ENCODE measurements around the gene PLXNC1.

PLXNC1 gene

GRCh38 chr12:94114166-94114565 is 34.2 kb upstream of the PLXNC1 start (continued):
- TF ChIP-seq ZBTB11 (tag by site-specific recombination; conservative IDR thresholded peaks at IDR 0.05; ENCODE audit: low read depth) (no peak), ZNF211 (tag by site-specific recombination; IDR thresholded peaks at IDR 0.05; ENCODE audit: low read depth) (no peak)

- POLR2A ChIA-PET = no interaction called here
- CTCF ChIA-PET = no interaction called here
- H3K36me3 ChIP-seq (ENCODE audit: control insufficient read depth in 2 of 2, insufficient read depth in 1 of 2, low read length in 2 of 2) = no peaks in the 10 kb centered on the region
Observed at GRCh38 chr12:94116191-94116590, 32.2 kb upstream of the PLXNC1 start.

GRCh38 chr12:94121886-94122285 is 26.5 kb upstream of the PLXNC1 start:
- TF ChIP-seq ZNF157 (tag by site-specific recombination; IDR thresholded peaks at IDR 0.05) = no peak
- Histone ChIP-seq H3K4me3 (ENCODE audit: low read depth, low read length) (no peak overlapping the region), H3K9me3 (ENCODE audit: control insufficient read depth, insufficient read depth, low read depth, low read length) (no peaks in the 10 kb centered on the region), H3K36me3 (ENCODE audit: control insufficient read depth in 2 of 2, insufficient read depth in 1 of 2, low read length in 2 of 2) (no peaks in the 10 kb centered on the region), H3K4me1 (ENCODE audit: control insufficient read depth, insufficient read depth, low read length) (no peaks in the 10 kb centered on the region), H3K27ac (ENCODE audit: extremely low read depth, low read depth, low read length) (no peak overlapping the region)
- ChIA-PET CTCF (interaction anchor here (1.2 kb wide), 1 partner anchor 11 kb away, joined by 4 read pairs; no protein-coding TSS in a partner anchor), POLR2A (no interaction called here)

More at GRCh38 chr12:94116191-94116590, 32.2 kb upstream of the PLXNC1 start:
- no peak for TF ChIP-seq HOXD13 (CRISPR knock-in tag; IDR thresholded peaks at IDR 0.05; ENCODE audit: borderline replicate concordance)
- TF ChIP-seq ZNF621 (tag by site-specific recombination; IDR thresholded peaks at IDR 0.05) = no peak
- no peak for TF ChIP-seq OSR2 (tag by site-specific recombination; IDR thresholded peaks at IDR 0.05)
- no peak for TF ChIP-seq ZNF48 (tag by site-specific recombination; IDR thresholded peaks at IDR 0.05)
- TF ChIP-seq ZNF114 (tag by site-specific recombination; IDR thresholded peaks at IDR 0.05) = no peak
- no peak for TF ChIP-seq ZNF248 (tag by site-specific recombination; IDR thresholded peaks at IDR 0.05)
- Histone ChIP-seq H3K4me1 (ENCODE audit: control insufficient read depth, insufficient read depth, low read length) (no peaks in the 10 kb centered on the region), H3K9me3 (ENCODE audit: control insufficient read depth, insufficient read depth, low read depth, low read length) (no peaks in the 10 kb centered on the region), H3K27ac (ENCODE audit: extremely low read depth, low read depth, low read length) (no peak overlapping the region), H3K4me3 (ENCODE audit: low read depth, low read length) (no peak overlapping the region)

GRCh38 chr12:94122591-94122990 is 25.8 kb upstream of the PLXNC1 start:
- ChIA-PET POLR2A (no interaction called here), CTCF (interaction anchor here (1.0 kb wide), 1 partner anchor 21 kb away, joined by 3 read pairs; no protein-coding TSS in a partner anchor)
- H3K4me1 ChIP-seq (ENCODE audit: control insufficient read depth, insufficient read depth, low read length) = no peaks in the 10 kb centered on the region
- H3K27ac ChIP-seq (ENCODE audit: extremely low read depth, low read depth, low read length) = no peak overlapping the region
- no peaks in the 10 kb centered on the region for H3K9me3 ChIP-seq (ENCODE audit: control insufficient read depth, insufficient read depth, low read depth, low read length)
- no peak for TF ChIP-seq ZFP41 (tag by site-specific recombination; IDR thresholded peaks at IDR 0.05; ENCODE audit: borderline replicate concordance)
- TF ChIP-seq, protein P1, sequence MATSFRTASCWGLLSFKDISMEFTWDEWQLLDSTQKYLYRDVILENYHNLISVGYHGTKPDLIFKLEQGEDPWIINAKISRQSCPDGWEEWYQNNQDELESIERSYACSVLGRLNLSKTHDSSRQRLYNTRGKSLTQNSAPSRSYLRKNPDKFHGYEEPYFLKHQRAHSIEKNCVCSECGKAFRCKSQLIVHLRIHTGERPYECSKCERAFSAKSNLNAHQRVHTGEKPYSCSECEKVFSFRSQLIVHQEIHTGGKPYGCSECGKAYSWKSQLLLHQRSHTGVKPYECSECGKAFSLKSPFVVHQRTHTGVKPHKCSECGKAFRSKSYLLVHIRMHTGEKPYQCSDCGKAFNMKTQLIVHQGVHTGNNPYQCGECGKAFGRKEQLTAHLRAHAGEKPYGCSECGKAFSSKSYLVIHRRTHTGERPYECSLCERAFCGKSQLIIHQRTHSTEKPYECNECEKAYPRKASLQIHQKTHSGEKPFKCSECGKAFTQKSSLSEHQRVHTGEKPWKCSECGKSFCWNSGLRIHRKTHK (tag by site-specific recombination; IDR thresholded peaks at IDR 0.05) = no peak
- no peak for TF ChIP-seq ZNF776 (tag by site-specific recombination; IDR thresholded peaks at IDR 0.05; ENCODE audit: borderline replicate concordance)
- no peak for TF ChIP-seq ZNF354C (tag by site-specific recombination; IDR thresholded peaks at IDR 0.05; ENCODE audit: borderline replicate concordance, low read depth)
- no peak for TF ChIP-seq HOXD13 (CRISPR knock-in tag; IDR thresholded peaks at IDR 0.05; ENCODE audit: borderline replicate concordance)
- no peak for TF ChIP-seq ZNF48 (tag by site-specific recombination; IDR thresholded peaks at IDR 0.05)
- no peak for TF ChIP-seq ZNF394 (tag by site-specific recombination; IDR thresholded peaks at IDR 0.05; ENCODE audit: borderline replicate concordance)
- no peak for TF ChIP-seq KLF16 (tag by site-specific recombination; IDR thresholded peaks at IDR 0.05)
- H3K4me3 ChIP-seq (ENCODE audit: low read depth, low read length) = no peak overlapping the region
- no peaks in the 10 kb centered on the region for H3K36me3 ChIP-seq (ENCODE audit: control insufficient read depth in 2 of 2, insufficient read depth in 1 of 2, low read length in 2 of 2)

All from HEK293 (cell line).